GM19099 (cell line): ENCODE data around the gene TXNDC5.

Experiments
- POLR2A ChIP-seq: IDR thresholded peaks from 3 replicates; pipeline ENCODE4 v1.6.1; 2011; ENCODE audit warnings: low read depth; ENCODE audit not compliant: insufficient read length; ENCODE audit errors: extremely low read depth

The TXNDC5 gene

DNA sequence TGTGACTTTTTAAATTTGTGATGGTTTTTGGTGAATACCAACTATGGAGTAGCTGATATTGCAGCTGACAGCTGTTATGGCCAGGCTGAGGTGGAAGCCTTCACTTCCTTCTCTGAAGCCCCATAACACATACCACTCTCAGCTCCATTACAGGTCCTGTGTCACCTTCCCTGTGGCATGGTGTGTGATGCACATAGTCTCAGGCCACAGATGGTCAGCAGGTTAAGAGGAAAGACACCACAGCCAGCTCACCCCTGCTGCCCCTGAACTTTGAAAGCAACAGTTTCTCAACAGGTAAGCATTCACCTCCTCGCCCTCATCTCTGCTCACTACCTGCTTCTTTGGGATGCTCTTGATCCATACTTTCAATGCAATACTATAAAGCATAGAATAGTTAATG lies 7.7 kb downstream of the TXNDC5 start:
- no peak for TF ChIP-seq POLR2A

GRCh38 chr6:7902221-7902620 lies 8.4 kb downstream of the TXNDC5 start:
- no peak for TF ChIP-seq POLR2A

GRCh38 chr6:7901780-7902179 lies 8.8 kb downstream of the TXNDC5 start:
- TF ChIP-seq POLR2A = no peak

- TF ChIP-seq POLR2A = no peak
These were observed 9.5 kb downstream of the TXNDC5 start for GRCh38 chr6:7901056-7901455.

- no peak for TF ChIP-seq POLR2A
These were observed 10.0 kb downstream of the TXNDC5 start for GRCh38 chr6:7900621-7901020.

- no peak for TF ChIP-seq POLR2A
These were observed 10.7 kb downstream of the TXNDC5 start for GRCh38 chr6:7899889-7900213.

DNA sequence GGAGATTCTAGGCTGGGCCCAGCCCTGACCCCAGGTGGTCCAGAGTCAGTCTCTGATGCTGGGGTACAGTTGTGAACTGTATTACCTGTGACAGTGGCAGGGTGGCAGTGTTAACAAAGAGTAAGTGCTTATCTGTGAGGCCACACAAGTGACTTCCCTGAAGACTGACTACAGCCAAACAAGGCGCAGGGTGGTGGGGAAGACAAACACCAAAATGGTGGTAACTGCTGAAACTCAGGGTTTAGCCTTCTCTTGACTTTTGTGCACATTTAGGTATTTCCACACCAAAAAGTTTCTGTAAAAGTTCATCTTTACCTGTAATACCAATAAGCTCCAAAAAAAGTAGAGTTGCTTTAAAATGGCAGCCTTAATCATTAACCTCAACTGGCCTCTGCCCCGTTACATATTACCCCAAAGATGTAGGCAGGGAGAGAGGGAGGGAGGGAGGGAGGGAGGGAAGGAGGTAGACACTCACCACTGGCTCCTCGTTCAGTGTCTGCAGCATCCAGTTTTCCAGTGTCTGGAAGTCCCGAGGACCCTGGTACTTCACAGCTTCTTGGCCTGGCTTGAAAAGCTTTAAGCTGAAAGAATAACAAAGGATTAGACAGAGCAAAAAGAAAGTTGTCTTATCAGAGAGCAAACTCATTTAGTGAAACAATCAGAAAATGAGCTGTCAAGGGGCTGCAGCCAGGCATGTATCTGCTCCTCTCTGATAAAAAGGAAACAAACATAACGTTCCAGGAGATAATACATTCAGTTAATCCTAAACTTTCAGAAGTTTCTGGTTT lies 11.3 kb downstream of the TXNDC5 start:
- no peak for TF ChIP-seq POLR2A

- no peak for TF ChIP-seq POLR2A
These were observed 13.0 kb downstream of the TXNDC5 start for GRCh38 chr6:7897461-7898192.

DNA sequence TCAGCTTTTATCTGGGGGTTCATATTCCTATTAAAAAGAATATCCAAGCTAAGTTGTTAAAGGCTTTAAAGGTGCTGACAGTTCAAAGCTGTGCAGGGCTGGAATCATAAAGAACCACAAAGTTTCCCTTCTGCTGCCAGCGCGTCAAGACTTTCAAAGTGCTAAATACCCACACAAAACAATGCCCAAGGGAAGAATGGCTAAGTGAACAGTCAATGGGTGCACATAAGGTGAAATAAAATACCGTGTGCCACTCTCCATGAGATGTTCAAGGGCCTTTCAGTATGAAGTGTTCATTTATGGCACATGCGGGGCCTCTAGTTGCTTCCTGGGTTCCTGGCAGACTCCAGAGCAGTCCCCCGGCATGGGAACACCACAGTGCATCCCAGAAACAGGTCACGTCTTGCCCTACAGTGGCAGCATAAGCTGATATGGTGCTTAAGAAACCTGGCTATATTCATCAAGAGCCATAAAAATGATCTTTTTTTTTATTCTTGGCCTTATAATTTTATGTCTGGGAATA lies 14.1 kb downstream of the TXNDC5 start:
- no peak for TF ChIP-seq POLR2A

GRCh38 chr6:7895125-7895423 lies 15.5 kb downstream of the TXNDC5 start:
- TF ChIP-seq POLR2A = no peak

DNA sequence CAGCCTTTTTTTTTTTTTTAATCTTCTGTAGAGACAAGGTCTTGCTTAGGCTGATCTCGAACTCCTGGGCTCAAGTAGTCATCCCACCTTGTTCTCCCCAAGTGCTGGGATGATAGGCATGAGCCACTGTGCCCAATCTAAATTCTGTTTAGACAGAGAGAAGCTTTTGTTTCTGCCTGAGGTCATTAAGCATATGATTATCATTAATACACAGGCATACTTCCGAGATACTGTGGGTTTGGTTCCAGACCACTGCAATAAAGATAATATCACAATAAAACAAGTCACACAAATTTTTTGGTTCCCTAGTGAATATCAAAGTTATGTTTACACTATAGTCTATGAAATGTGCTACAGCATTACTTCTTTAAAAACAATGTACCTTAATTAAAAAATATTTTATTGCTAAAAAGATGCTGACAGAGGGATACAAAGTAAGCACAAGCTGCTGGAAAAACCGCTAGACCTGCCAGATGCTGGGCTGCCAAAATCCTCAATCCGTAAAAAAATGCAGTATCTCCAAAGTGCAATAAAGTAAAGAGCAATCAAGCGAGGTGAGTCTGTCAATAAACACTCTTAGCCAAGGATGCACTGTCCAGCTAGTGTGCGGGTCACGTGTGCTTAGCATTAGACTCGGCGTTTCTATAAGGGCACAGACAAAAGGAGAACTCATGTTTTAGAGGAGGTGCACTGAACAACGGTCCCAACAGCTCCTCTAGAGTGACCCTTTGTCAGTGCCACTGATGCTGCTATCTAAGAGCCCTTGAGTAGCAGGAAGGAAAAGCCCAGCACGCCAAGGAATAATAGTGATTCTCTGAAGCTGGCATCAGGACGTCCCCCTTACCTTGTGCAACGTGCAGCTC lies 16.1 kb downstream of the TXNDC5 start:
- no peak for TF ChIP-seq POLR2A

GRCh38 chr6:7893342-7893741 lies 17.2 kb downstream of the TXNDC5 start:
- TF ChIP-seq POLR2A = peak; percentile 5

DNA sequence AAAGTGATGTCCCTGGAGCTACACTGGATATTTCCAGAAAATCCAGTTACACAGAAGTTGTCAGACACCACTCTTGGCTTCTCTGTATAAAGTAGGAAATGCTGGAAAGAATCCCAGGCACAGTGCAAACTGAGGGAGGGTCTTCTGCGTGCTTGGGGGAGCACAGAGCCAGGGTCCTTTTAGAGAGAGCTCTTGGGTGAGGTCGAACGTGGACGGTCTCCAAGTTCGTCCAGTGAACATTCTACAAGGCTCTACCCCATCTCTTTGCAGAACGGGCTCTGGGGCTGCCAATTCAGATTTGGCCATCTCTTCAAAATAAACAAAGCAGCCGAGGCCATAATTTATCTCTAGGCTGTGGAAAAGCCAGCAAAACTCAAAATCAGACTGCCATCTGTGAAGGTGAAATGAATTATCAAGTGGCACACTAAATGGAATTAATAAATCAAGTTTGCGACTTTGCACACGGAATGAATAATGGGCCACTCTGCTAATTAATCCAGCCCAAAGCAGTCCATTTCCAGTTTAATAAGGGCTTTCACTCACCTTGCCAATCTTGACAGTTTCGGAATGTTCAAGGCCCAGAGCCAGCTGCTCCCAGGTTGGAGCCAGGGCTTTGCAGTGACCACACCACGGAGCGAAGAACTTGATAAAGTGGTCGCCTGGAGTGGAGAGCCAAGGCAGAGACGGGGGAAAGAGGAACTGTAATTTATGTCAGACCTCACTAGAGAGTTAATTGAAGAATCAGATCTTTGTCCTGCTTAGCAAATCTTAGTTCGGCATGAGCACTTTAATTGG lies 19.3 kb downstream of the TXNDC5 start:
- no peak for TF ChIP-seq POLR2A

- TF ChIP-seq POLR2A = no peak
These were observed 21.8 kb downstream of the TXNDC5 start for GRCh38 chr6:7888587-7889357.

- TF ChIP-seq POLR2A = no peak
These were observed 23.2 kb downstream of the TXNDC5 start for GRCh38 chr6:7887278-7887991.
